ENCODE data around the gene AP3M1. TPM values are rescaled to one million over a fixed set of nuclear protein-coding genes. Genes with fewer than 3 reads are reported as not detected.

The AP3M1 gene
- polyA plus RNA-seq, 1 of the 3 experiments (the other 2 are of a cell fraction) = 17.7 TPM

DNA sequence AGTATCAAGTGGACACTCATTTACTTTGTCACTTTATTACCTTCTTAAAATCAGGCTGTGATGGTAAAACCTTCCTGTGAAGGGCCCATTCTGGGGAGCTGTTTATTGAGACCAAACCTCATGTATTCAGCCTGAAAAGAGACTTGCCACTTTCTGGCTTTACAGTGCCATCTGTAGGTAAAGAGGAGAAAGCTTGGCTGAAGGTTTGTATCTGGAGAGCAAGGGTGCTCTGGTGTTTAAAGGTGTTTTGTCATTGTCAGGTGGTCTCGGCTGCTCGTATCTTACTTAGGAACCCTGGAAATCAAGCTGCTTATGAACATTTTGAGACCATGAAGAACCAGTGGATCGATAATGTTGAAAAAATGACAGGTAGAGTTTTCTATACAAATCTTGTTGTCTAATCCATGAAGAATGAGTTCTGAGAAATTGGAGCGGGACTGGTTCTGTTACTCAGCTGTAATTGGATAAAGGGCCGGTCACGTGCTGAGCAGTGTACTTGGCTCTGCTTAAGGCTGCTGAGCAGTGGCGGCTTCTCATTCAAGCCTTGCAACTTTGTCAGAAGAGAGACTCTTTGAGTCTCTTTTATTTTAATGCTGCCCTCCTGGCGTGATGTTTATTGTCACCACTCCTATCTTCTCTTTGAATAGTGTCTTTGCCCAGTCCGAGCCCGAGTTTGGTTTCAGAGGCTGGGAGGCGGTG is 46.9 kb downstream of the AP3M1 start:
- H3K4me1 ChIP-seq (ENCODE audit: control insufficient read depth in 1 of 2, insufficient read depth in 2 of 2, low read depth in 1 of 2, low read length in 1 of 2) = peaks cover 0 to 5% of the 10 kb centered on the region in 2 experiments; a peak in 1 of 4 replicates
- peaks cover 50% of the 10 kb centered on the region for H3K79me2 ChIP-seq (ENCODE audit: insufficient read depth)
- no peaks in the 10 kb centered on the region for H3K9me3 ChIP-seq
- peak; percentile 26; the same call in 1 of the 2 replicates for TF ChIP-seq SMC3 (IDR thresholded peaks at IDR 0.05; ENCODE audit: low read depth, low read length)
- peak; percentile 60 for TF ChIP-seq RAD21 (IDR thresholded peaks at IDR 0.05; ENCODE audit: low read length)
- peak; percentile 56 for TF ChIP-seq CTCF (IDR thresholded peaks at IDR 0.05)
- TF ChIP-seq REST (IDR thresholded peaks at IDR 0.05; ENCODE audit: low read depth, low read length) = no peak
- no peak for TF ChIP-seq FOXM1 (IDR thresholded peaks at IDR 0.05; ENCODE audit: low read depth)
- H3K9me2 ChIP-seq = no peaks in the 10 kb centered on the region
- 90% methylated on average over 11 of the region's 11 CpGs for WGBS (ENCODE audit: low lambda C conversion rate)
- H3K9ac ChIP-seq = no peak overlapping the region
- no peaks in the 10 kb centered on the region for H3K27me3 ChIP-seq (ENCODE audit: insufficient read depth)
- no peak overlapping the region for H2AFZ ChIP-seq (ENCODE audit: low read depth)
- peaks cover 77 to 87% of the 10 kb centered on the region in 2 experiments for H3K36me3 ChIP-seq (replicated peaks in 1 of 2; ENCODE audit: control insufficient read depth in 1 of 2, insufficient read depth in 2 of 2, low read length in 1 of 2)
- H3K4me3 ChIP-seq (ENCODE audit: low read depth in 2 of 2, low read length in 1 of 2) = no peak overlapping the region
- CTCF ChIA-PET = interaction anchor here (0.6 to 4.3 kb wide), 17 partner anchors 8 to 252 kb away, joined by 3 to 29 read pairs (median 4); no protein-coding TSS in a partner anchor
- peaks cover 50% of the 10 kb centered on the region for H3F3A ChIP-seq (replicated peaks; ENCODE audit: insufficient read depth)
- H3K27ac ChIP-seq (ENCODE audit: low read depth in 2 of 2, low read length in 1 of 2) = no peak overlapping the region; a peak in 1 of 4 replicates
- peak; percentile 36 for DNase-seq
- no peaks in the 10 kb centered on the region; the same call in 1 of the 2 replicates for H4K20me1 ChIP-seq (ENCODE audit: insufficient read depth)
- POLR2A ChIA-PET = no interaction called here
- no peak overlapping the region for H3K4me2 ChIP-seq

DNA sequence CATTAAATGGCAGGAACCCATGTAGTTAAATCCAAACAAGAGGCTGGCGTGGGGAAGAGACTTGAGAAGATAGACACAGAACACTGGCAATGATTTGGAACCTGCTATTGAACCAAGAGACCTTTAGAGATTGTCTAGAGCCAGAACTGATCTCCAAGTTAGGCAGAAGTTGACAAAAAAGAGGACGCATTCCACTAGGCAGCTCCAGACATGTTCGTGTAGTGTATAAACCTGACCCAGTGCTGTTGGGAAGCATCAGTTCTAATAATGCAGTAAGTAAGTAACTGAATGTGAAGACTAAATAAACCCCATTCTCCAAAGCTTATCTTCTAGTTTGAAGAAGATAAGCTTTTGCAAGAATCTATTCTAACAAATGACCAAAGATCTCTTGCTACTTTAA is 50.8 kb downstream of the AP3M1 start:
- Histone ChIP-seq H3K9ac (no peak overlapping the region), H3K9me3 (no peaks in the 10 kb centered on the region), H3F3A (replicated peaks; ENCODE audit: insufficient read depth) (peaks cover 43% of the 10 kb centered on the region), H3K27me3 (ENCODE audit: insufficient read depth) (no peaks in the 10 kb centered on the region), H3K4me3 (ENCODE audit: low read depth in 2 of 2, low read length in 1 of 2) (no peak overlapping the region), H4K20me1 (ENCODE audit: insufficient read depth) (no peaks in the 10 kb centered on the region; the same call in 1 of the 2 replicates), H3K79me2 (ENCODE audit: insufficient read depth) (peaks cover 41% of the 10 kb centered on the region; the same call in 1 of the 2 replicates), H3K27ac (ENCODE audit: low read depth in 2 of 2, low read length in 1 of 2) (peak overlapping the region in 1 of 2 experiments; percentile 22; a peak in 2 of 4 replicates), H3K9me2 (no peaks in the 10 kb centered on the region), H2AFZ (ENCODE audit: low read depth) (no peak overlapping the region), H3K4me2 (no peak overlapping the region), H3K36me3 (replicated peaks in 1 of 2; ENCODE audit: control insufficient read depth in 1 of 2, insufficient read depth in 2 of 2, low read length in 1 of 2) (peaks cover 89 to 92% of the 10 kb centered on the region in 2 experiments), H3K4me1 (ENCODE audit: control insufficient read depth in 1 of 2, insufficient read depth in 2 of 2, low read depth in 1 of 2, low read length in 1 of 2) (peaks cover 0 to 4% of the 10 kb centered on the region in 2 experiments; a peak in 1 of 4 replicates)
- ChIA-PET POLR2A (interaction anchor here (0.6 kb wide), 1 partner anchor 8 kb away, joined by 3 read pairs; no protein-coding TSS in a partner anchor), CTCF (interaction anchor here (1.0 to 7.4 kb wide), 4 partner anchors 9 to 214 kb away, joined by 4 to 50 read pairs (median 6); no protein-coding TSS in a partner anchor)
- no peak for DNase-seq
- 95% methylated on average over 3 of the region's 3 CpGs for WGBS (ENCODE audit: low lambda C conversion rate)
- TF ChIP-seq FOXM1 (IDR thresholded peaks at IDR 0.05; ENCODE audit: low read depth) (no peak), REST (IDR thresholded peaks at IDR 0.05; ENCODE audit: low read depth, low read length) (no peak), MEF2A (IDR thresholded peaks at IDR 0.05; ENCODE audit: borderline replicate concordance, low read depth) (no peak), RFX5 (IDR thresholded peaks at IDR 0.05; ENCODE audit: low read length) (no peak), CTCF (IDR thresholded peaks at IDR 0.05) (no peak), MXI1 (IDR thresholded peaks at IDR 0.05; ENCODE audit: low read depth, low read length) (no peak), POLR2AphosphoS5 (IDR thresholded peaks at IDR 0.05; ENCODE audit: low read depth, low read length) (no peak), FOSL2 (IDR thresholded peaks at IDR 0.05; ENCODE audit: borderline replicate concordance, low read depth) (no peak), GATA2 (CRISPR knock-in tag; IDR thresholded peaks at IDR 0.05) (no peak), RXRA (IDR thresholded peaks at IDR 0.05; ENCODE audit: borderline replicate concordance, low read depth) (no peak), GABPA (IDR thresholded peaks at IDR 0.05; ENCODE audit: low read depth) (no peak)
